GM23338 (cell line): ENCODE data around the gene MYCBPAP. TPM values are rescaled to one million over a fixed set of nuclear protein-coding genes. Genes with fewer than 3 reads are reported as not detected.

Source experiments
- ATAC-seq: fragments of 200-7000 bp; cut with Tn5 transposase; 3 replicates; pipeline ENCODE4 v1.9.1; 2020
- DNase-seq: peaks from one replicate; pipeline ENCODE4 v3.0.0-alpha.2; 2015; ENCODE audit warnings: low spot score
- H2AFZ ChIP-seq: fragments of 200-600 bp; sonication (generic); 2 replicates; pipeline ENCODE4 v1.8.0; 2016; ENCODE audit warnings: antibody characterized with exemption, mild to moderate bottlenecking, moderate library complexity
- H3F3A ChIP-seq: fragments of 200-600 bp; sonication (generic); replicated peaks from 2 replicates; pipeline ENCODE4 v1.8.0; 2017; ENCODE audit warnings: antibody characterized with exemption, mixed run types, low read depth
- H3K27ac ChIP-seq: fragments of 200-600 bp; sonication (generic); 2 replicates; pipeline ENCODE4 v1.6.1; 2016; ENCODE audit warnings: low read depth
- H3K27me3 ChIP-seq: fragments of 200-600 bp; sonication (generic); 2 replicates; pipeline ENCODE4 v1.8.0; 2016; ENCODE audit warnings: mild to moderate bottlenecking, mixed run types, moderate library complexity; ENCODE audit not compliant: insufficient read depth
- H3K36me3 ChIP-seq: fragments of 200-600 bp; sonication (generic); 2 replicates; pipeline ENCODE4 v1.8.0; 2016; ENCODE audit warnings: mild to moderate bottlenecking; ENCODE audit not compliant: insufficient read depth
- H3K4me1 ChIP-seq: fragments of 200-600 bp; sonication (generic); 2 replicates; pipeline ENCODE4 v1.8.0; 2016; ENCODE audit warnings: mild to moderate bottlenecking, moderate library complexity; ENCODE audit not compliant: insufficient read depth
- H3K4me2 ChIP-seq: fragments of 200-600 bp; sonication (generic); 2 replicates; pipeline ENCODE4 v1.7.1; 2017; ENCODE audit warnings: mixed run types
- H3K4me3 ChIP-seq: fragments of 200-600 bp; sonication (generic); 2 replicates; pipeline ENCODE4 v1.6.1; 2016; ENCODE audit warnings: mixed run types
- H3K79me2 ChIP-seq: fragments of 200-600 bp; sonication (generic); replicated peaks from 2 replicates; pipeline ENCODE4 v1.8.0; 2017; ENCODE audit warnings: mild to moderate bottlenecking; ENCODE audit not compliant: insufficient read depth
- H3K9me2 ChIP-seq: fragments of 200-600 bp; sonication (generic); 2 replicates; pipeline ENCODE4 v1.8.0; 2017; ENCODE audit not compliant: insufficient read depth
- H4K20me1 ChIP-seq: fragments of 200-600 bp; sonication (generic); replicated peaks from 2 replicates; pipeline ENCODE4 v1.8.0; 2017; ENCODE audit warnings: mild to moderate bottlenecking; ENCODE audit not compliant: insufficient read depth
- H3K27ac Mint-ChIP-seq: 2 replicates; pipeline ENCODE4 v1.8.0; 2020; ENCODE audit warnings: inconsistent platforms, mild to moderate bottlenecking, moderate library complexity, mixed read lengths
- H3K27me3 Mint-ChIP-seq: 3 replicates; pipeline ENCODE4 v1.8.0; 2022; ENCODE audit warnings: low read depth, mild to moderate bottlenecking, moderate library complexity, mixed read lengths, inconsistent platforms; ENCODE audit not compliant: insufficient read depth, poor library complexity
- H3K36me3 Mint-ChIP-seq: 3 replicates; pipeline ENCODE4 v1.8.0; 2021; ENCODE audit warnings: low read depth, mild to moderate bottlenecking, inconsistent platforms, moderate library complexity, mixed read lengths
- H3K4me1 Mint-ChIP-seq: 3 replicates; pipeline ENCODE4 v1.8.0; 2020; ENCODE audit warnings: mild to moderate bottlenecking, inconsistent platforms, mixed read lengths
- H3K4me3 Mint-ChIP-seq: 3 replicates; pipeline ENCODE4 v1.8.0; 2021; ENCODE audit warnings: moderate library complexity, mild to moderate bottlenecking, inconsistent platforms, mixed read lengths
- H3K9me3 Mint-ChIP-seq: 3 replicates; pipeline ENCODE4 v1.8.0; 2020; ENCODE audit warnings: moderate library complexity, mild to moderate bottlenecking, inconsistent platforms, mixed read lengths
- EZH2phosphoT487 ChIP-seq: fragments of 200-600 bp; sonication (generic); IDR thresholded peaks from one replicate; pipeline ENCODE4 v1.8.1; 2018; ENCODE audit warnings: antibody characterized with exemption; ENCODE audit not compliant: unreplicated experiment
- STAT1 ChIP-seq: IDR thresholded peaks from one replicate; pipeline ENCODE4 v1.6.1; 2016; ENCODE audit warnings: antibody characterized with exemption; ENCODE audit not compliant: unreplicated experiment
- ZNF331 ChIP-seq: fragments of 250-450 bp; sonication (Bioruptor Pico); IDR thresholded peaks from 2 replicates; pipeline ENCODE4 v1.5.0; 2020; ENCODE audit warnings: low read depth, mild to moderate bottlenecking, moderate library complexity
- polyA plus RNA-seq: library from polyadenylated mRNA; unstranded; fragments of >200 nt; fragmentation: Nextera tagmentation; extraction: Ambion mirVana; gene quantifications from 2 replicates; pipeline ENCODE4 v1.2.1, GENCODE V29; 2016
- total RNA-seq: library from RNA; depleted of rRNA; stranded (reverse); fragments of >200 nt; shearing (Covaris generic); gene quantifications from 2 replicates; pipeline ENCODE4 v1.2.3, GENCODE V29; 2014
- TF ChIP-seq, protein P1 (sequence below): fragments of 250-450 bp; sonication (Bioruptor Pico); IDR thresholded peaks from 2 replicates; pipeline ENCODE4 v1.5.0; 2020; ENCODE audit warnings: mild to moderate bottlenecking, moderate library complexity

The MYCBPAP gene
- total and polyA plus RNA-seq, 2 experiments from 2014 or later, result 0.63 to 1.7 TPM

DNA sequence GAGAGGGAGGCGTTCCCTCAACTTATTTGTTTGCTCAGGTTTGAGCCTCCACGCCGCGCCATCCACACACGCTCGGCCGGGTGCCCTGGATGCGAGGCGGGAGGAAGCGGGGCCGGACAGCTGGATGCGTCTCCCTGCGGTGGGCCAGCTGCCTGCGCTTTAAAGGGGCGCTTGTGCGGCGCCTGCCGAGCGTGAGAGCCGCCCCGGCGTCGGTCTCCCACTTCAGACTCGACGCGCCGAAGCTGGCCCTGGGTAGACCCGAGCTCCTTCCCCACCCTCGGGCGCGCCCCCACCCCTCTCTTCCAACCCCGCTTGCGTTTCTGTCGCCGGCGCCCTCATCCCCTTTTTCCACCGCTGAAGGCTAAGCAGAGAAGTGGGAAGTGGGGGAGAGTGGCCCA is 39.0 kb upstream of the MYCBPAP start:
- H3K9me3 Mint-ChIP-seq, result no peaks in the 10 kb centered on the region; the same call in 2 of the 3 replicates
- H3K4me1 Mint-ChIP-seq, result peaks cover 21% of the 10 kb centered on the region
- Histone ChIP-seq H3F3A (0 out of 2 replicates have a peak, but pooled peaks cover 4% of the 10 kb centered on the region), H3K4me1 (peaks cover 16% of the 10 kb centered on the region; the same call in 1 of the 2 replicates), H3K27ac (no peak overlapping the region), H3K79me2 (no peaks in the 10 kb centered on the region), H3K4me3 (peak overlapping the region; percentile 74), H3K9me2 (no peaks in the 10 kb centered on the region), H3K27me3 (peaks cover 34% of the 10 kb centered on the region), H3K4me2 (peak overlapping the region; percentile 95), H2AFZ (0 out of 2 replicates have a peak overlapping the region, but pooled peaks have one; percentile 66), H4K20me1 (peaks cover 7% of the 10 kb centered on the region; the same call in 1 of the 2 replicates), H3K36me3 (no peaks in the 10 kb centered on the region)
- TF ChIP-seq EZH2phosphoT487, result no peak
- TF ChIP-seq, protein P1, sequence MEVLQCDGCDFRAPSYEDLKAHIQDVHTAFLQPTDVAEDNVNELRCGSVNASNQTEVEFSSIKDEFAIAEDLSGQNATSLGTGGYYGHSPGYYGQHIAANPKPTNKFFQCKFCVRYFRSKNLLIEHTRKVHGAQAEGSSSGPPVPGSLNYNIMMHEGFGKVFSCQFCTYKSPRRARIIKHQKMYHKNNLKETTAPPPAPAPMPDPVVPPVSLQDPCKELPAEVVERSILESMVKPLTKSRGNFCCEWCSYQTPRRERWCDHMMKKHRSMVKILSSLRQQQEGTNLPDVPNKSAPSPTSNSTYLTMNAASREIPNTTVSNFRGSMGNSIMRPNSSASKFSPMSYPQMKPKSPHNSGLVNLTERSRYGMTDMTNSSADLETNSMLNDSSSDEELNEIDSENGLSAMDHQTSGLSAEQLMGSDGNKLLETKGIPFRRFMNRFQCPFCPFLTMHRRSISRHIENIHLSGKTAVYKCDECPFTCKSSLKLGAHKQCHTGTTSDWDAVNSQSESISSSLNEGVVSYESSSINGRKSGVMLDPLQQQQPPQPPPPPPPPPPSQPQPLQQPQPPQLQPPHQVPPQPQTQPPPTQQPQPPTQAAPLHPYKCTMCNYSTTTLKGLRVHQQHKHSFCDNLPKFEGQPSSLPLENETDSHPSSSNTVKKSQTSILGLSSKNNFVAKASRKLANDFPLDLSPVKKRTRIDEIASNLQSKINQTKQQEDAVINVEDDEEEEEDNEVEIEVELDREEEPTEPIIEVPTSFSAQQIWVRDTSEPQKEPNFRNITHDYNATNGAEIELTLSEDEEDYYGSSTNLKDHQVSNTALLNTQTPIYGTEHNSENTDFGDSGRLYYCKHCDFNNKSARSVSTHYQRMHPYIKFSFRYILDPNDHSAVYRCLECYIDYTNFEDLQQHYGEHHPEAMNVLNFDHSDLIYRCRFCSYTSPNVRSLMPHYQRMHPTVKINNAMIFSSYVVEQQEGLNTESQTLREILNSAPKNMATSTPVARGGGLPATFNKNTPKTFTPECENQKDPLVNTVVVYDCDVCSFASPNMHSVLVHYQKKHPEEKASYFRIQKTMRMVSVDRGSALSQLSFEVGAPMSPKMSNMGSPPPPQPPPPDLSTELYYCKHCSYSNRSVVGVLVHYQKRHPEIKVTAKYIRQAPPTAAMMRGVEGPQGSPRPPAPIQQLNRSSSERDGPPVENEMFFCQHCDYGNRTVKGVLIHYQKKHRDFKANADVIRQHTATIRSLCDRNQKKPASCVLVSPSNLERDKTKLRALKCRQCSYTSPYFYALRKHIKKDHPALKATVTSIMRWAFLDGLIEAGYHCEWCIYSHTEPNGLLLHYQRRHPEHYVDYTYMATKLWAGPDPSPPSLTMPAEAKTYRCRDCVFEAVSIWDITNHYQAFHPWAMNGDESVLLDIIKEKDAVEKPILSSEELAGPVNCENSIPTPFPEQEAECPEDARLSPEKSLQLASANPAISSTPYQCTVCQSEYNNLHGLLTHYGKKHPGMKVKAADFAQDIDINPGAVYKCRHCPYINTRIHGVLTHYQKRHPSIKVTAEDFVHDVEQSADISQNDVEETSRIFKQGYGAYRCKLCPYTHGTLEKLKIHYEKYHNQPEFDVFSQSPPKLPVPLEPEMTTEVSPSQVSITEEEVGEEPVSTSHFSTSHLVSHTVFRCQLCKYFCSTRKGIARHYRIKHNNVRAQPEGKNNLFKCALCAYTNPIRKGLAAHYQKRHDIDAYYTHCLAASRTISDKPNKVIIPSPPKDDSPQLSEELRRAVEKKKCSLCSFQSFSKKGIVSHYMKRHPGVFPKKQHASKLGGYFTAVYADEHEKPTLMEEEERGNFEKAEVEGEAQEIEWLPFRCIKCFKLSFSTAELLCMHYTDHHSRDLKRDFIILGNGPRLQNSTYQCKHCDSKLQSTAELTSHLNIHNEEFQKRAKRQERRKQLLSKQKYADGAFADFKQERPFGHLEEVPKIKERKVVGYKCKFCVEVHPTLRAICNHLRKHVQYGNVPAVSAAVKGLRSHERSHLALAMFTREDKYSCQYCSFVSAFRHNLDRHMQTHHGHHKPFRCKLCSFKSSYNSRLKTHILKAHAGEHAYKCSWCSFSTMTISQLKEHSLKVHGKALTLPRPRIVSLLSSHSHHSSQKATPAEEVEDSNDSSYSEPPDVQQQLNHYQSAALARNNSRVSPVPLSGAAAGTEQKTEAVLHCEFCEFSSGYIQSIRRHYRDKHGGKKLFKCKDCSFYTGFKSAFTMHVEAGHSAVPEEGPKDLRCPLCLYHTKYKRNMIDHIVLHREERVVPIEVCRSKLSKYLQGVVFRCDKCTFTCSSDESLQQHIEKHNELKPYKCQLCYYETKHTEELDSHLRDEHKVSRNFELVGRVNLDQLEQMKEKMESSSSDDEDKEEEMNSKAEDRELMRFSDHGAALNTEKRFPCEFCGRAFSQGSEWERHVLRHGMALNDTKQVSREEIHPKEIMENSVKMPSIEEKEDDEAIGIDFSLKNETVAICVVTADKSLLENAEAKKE (CRISPR knock-in tag), result no peak
- TF ChIP-seq STAT1, result no peak
- TF ChIP-seq ZNF331, result no peak
- H3K27me3 Mint-ChIP-seq, result peaks cover 37% of the 10 kb centered on the region
- DNase-seq, result peak; percentile 50
- ATAC-seq, result peak; percentile 42
- no peak overlapping the region for H3K27ac Mint-ChIP-seq
- H3K36me3 Mint-ChIP-seq, result peaks cover 4% of the 10 kb centered on the region; the same call in 1 of the 3 replicates
- H3K4me3 Mint-ChIP-seq, result peak overlapping the region; percentile 61; the same call in 2 of the 3 replicates

DNA sequence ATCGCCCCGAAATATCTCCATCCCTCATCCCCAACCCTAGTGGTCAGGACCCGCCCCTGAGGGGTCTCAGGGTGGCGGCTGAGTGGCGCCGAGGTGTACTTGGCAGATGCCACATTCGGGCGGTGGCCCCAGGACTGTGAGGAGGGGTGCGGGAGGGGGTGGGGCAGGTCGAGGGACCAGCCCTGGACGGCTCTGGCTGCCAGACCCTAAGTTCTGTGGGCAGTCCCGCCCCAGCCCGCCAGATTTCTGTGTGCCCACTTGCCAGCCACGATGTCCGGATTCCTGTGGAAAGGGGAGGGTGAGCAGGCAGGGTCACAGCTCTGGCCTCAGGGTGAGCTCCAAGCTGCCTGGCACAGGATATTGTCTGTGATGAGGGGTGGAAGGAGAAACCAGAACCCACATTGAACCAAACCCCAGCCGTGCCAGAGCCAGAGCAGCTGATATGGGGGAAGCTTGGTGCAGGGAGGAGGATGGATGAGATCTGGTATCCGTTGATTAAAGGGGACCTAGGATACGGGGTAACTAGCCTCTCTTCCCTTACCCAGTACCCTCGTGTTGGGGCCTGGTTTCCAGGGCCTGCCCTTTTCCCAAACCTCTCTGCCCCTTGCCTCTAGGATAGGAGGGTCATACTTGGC is 38.5 kb upstream of the MYCBPAP start:
- Mint-ChIP-seq H3K27ac (no peak overlapping the region), H3K4me1 (peaks cover 21% of the 10 kb centered on the region), H3K9me3 (no peaks in the 10 kb centered on the region; the same call in 2 of the 3 replicates), H3K27me3 (peaks cover 37% of the 10 kb centered on the region), H3K36me3 (peaks cover 4% of the 10 kb centered on the region; the same call in 1 of the 3 replicates), H3K4me3 (peak overlapping the region; percentile 61; the same call in 2 of the 3 replicates)
- Histone ChIP-seq H3K27me3 (peaks cover 34% of the 10 kb centered on the region), H2AFZ (no peak overlapping the region), H3K27ac (no peak overlapping the region), H3K4me1 (peaks cover 16% of the 10 kb centered on the region; the same call in 1 of the 2 replicates), H4K20me1 (peaks cover 7% of the 10 kb centered on the region; the same call in 1 of the 2 replicates), H3K4me2 (peak overlapping the region; percentile 95), H3K4me3 (peak overlapping the region; percentile 74), H3K9me2 (no peaks in the 10 kb centered on the region), H3K79me2 (no peaks in the 10 kb centered on the region), H3K36me3 (no peaks in the 10 kb centered on the region), H3F3A (0 out of 2 replicates have a peak, but pooled peaks cover 4% of the 10 kb centered on the region)
- no peak for TF ChIP-seq STAT1
- peak; percentile 31 for DNase-seq
- peak; percentile 18 for ATAC-seq
